Inferior parietal cortex (tissue), 1 donor: ENCODE results near the gene TMEM63B.
A peak's percentile ranks its signal among the peaks of the same experiment; 100 is the strongest.
"Not testable (repeated sequence)": the region's sequence is repeated elsewhere in the genome, so short reads cannot be mapped to it uniquely, and the experiment has no call there.

Experiments used
- DNase-seq: peaks from one replicate; pipeline ENCODE4 v3.0.0-alpha.2; 2016; ENCODE audit errors: extremely low spot score

The TMEM63B gene

DNA sequence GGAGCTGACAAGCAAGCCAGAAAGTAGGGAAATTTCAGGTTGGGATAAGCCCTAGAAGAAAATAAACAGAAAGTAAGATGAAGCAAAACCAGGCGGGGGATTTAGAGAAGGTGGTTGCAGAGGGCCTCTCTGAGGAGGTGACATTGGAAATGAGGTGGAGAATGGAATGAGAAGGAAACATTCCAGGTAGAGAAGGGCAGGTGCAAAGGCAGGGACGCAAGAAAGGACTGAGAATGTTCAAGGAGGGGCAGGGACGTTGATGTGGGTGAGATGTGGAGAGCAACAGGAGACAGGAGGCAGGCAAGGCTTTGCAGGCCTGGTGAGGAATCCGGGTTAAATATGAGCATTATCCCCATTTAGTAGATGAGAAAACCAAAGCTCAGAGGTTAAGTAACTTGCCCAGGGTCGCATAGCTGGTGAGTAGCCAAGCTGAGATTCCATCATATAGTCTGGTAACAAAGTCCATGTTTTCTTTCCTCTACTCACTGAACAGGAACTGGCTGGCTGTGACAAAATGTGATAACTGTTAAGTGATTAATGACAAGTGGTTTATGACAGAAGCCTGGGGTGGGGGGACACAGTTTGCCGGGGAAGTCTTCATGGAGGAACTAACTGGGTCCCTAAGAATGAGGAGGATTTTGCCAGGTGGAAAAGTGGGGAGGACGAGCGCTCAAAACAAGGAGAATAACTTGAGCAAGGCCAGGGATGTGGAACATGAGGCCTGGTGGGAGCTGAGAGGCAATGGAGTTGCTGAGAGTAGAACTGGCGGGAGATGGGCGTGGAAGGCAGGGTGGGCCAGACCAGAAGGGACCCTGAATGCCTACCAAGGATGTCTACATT is 32.7 kb upstream of the TMEM63B start:
- DNase-seq = no peak

DNA sequence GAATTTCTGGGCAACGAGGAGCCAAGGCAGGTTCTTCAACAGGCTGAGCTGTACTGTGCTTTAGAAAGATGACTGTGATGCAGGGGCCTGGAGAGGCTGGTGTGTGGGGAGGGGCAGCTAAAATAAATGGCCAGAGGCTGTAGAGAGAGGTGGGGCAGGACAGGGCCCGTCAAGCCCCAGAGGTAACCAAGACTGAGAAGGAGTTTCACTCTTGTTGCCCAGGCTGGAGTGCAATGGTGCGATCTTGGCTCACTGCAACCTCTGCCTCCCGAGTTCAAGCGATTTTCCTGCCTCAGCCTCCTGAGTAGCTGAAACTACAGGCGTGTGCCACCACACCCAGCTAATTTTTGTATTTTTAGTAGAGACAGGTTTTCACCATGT is 32.1 kb upstream of the TMEM63B start:
- not testable (repeated sequence) for DNase-seq

DNA sequence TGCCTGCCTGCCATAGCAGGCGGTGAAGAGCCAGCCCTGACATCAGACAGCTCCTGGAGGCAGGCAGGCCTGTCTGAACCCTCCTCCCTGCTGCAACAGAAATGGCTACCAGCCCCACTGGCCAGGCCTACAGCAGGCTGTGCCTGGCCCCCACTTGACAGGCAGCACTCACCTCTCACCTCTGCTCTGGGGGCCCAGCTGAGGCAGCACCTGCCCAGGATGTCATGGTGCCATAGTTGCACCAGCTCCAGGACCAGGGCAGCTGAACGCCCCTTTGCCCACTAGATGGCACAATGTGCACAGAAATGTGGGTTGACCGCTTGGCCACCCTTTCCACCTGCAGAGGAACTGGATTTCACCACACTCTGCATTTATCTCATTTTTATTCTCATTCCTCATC is 30.7 kb upstream of the TMEM63B start:
- DNase-seq = peak; percentile 89

DNA sequence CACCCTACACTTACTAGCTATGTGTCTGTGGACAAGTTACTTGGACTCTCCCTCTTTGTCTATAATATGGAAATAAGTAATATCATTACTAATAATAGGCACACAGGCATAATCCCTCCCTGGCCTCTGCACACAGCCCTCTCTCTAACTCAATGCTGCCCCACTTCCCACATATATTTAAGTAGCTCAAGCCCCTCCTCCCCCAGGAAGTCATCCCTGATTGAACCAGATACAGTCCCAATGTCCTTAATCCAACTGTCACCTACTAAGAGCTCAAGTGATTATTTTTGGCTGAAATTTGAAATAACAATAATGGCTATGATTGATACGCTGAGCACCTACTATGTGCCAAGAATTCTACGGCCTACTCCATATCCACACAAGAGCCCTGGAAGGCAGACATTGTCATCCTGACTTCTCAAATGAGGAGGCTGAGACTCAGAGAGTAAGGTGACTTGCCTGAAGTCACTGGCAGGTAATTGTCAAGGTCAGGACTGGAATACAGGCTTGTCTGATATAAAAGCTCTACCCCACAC is 29.5 kb upstream of the TMEM63B start:
- no peak for DNase-seq

DNA sequence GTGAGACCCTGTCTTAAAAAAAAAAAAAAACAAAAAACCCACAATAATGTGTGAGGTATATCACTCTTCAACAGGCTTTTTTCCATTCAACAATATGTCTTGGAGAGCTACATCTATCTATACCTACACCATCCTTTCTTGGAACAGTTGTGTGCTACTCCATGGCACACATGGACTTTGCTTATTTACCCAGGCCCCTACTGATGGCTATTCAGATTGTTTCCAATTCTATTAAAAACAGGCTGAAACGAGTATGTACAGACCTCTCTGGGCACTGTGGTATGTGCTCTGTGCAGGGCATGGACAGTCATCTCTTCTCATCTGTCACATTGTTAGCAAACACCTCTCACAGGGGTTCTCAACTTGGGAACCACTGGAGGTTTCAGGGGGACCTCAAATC is 28.2 kb upstream of the TMEM63B start:
- no peak for DNase-seq

DNA sequence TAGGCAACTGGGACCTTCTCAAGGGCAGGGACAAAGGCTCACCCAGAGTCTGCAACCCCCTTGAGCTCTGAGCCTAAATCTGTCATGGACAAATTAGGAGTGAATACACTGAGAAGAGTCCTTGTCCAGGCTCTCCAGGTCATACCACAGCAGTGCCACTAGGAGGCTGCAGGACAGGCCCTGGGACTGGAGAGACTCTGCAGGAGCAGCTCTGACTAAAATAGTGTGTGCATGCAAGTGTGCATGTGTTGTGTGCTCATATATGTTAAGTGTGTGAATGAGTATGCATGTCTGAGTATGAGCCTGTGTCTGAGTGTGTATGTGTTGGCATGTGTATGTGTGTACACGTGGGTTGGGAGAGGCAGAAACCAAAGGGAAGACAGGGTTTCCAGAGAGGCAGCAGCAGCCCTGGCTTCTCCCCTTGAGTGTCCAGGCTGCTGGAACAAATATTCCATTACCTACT is 27.2 kb upstream of the TMEM63B start:
- DNase-seq = no peak

DNA sequence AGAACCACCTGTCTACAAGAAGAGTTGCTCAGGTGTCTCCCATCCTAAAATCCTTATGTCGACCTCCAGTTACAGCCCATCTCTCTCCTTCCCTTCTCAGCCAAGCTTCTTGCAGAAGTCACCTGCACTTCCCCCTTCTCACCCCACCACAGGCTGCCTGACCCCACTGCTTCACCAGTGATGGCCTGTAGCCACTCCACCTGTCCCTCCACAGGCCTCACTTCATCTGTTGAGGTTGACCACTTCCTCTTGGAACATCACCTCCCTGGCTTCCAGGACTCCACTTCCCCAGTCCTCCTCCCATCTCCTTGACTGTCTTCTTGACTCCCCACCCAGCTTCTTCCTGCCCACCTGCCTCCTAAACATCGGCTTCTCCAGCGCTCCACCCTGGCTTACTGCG is 25.5 kb upstream of the TMEM63B start:
- DNase-seq = no peak

DNA sequence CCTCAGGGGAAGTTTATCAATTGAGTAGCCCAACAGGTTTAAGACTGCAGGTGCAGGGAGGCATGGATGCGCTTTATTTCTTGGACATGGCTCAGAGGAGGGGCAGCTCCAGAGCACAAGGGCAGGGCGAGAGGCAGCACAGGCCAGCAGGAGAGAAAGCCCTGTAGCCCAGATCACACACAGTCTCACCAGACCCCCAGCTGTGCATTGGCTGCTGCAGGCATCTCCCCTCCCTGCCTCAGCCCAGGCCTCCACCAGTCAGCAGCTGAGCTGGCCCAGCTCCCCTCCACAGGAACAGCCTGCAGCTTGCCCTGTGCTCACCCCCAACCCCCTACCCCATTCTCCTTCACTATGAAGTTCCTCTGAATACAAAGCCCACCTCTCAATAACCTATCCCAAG is 24.8 kb upstream of the TMEM63B start:
- DNase-seq = no peak

DNA sequence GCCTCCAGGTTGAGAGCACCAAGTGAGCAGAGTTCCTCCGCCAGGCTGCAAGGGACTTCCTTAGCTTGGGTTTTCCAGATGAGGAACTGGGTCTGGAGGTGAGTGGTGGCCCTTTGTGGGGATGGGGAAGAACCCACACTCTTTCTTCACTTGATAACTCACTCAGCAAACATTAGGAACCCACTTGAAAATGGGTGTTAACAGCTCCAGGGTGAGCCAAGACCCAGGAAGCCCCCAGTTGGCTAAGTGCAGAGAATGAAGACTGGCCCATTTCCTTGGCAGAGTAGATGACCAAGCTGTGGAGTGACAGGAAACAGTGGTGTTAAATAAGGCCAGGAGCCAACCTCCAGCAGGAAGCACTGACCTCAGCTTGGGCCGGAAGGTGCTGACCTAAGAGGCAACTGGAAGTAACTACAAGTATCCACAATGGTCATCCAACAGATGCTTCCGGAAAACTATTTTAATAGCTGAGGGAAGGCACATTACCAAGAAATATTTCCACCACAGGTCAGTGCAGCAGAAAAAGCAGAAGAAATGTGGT is 22.8 kb upstream of the TMEM63B start:
- no peak for DNase-seq

DNA sequence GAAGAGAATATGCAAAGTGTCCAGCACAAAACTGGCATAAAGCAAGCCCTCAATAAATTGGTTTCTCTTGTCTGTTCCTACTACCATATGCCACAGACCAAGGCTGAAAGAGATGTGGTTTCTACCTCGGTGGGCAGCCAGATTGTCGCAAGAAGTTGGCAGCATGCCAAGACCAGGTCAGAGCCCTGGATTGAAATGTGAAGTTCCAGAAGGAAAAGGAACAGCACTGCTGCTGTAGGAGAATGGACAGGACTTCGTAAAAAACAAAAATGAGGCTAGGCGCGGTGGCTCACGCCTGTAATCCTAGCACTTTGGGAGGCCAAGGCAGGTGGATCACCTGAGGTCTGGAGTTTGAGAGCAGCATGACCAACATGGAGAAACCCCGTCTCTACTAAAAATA is 22.2 kb upstream of the TMEM63B start:
- no peak for DNase-seq

DNA sequence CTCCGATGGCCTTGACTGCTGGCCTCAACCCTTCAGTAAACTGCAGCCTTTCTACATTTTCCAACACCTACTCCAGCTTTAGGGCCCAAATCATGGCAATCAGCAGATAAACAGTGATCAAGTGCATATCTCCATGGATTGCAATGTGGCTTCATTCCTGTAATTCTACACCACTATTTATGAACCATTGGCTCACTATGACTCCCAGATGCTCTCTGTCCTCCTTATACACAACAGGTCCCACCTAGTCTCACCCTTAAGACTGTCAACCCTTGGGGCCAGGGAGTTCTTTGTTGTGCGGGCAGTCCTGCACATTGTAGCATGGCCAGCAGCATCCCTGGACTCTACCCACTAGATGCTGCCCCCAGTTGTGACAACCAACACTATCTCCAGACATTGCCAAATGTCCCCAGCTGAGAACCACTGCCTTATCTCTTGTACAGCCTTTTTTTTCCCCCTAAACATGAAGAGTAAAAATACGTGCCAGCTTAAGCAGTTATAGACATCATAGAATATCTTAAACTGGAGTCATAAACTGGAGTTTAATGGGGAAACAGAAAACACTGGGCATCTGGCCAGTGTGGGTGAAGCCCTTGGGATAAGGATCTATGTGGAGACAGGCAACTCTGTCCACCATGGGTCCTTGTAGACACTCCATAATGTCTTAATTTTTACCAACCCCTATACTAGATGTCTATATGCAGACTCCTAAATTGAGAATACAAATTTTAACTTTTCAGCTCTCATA is 21.2 kb upstream of the TMEM63B start:
- DNase-seq = no peak

DNA sequence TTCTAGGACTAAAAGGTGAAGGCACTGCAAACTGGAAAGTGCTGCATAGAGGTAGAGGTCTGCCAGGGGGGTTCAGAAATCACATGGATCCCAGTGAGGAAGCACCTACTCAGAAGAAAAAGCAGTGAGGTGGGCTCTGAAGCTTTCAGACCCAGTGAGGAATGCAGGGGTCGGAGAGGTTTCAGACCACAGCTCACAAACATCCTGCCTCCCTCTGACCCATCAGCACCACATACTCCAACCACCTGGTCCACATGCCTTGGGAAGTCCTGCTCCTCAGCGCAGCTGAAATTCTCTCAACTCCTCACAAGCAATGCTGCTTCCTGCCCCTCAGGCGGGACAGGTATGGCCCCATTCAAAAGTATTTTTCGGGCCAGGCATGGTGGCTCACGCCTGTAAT is 20.3 kb upstream of the TMEM63B start:
- no peak for DNase-seq

DNA sequence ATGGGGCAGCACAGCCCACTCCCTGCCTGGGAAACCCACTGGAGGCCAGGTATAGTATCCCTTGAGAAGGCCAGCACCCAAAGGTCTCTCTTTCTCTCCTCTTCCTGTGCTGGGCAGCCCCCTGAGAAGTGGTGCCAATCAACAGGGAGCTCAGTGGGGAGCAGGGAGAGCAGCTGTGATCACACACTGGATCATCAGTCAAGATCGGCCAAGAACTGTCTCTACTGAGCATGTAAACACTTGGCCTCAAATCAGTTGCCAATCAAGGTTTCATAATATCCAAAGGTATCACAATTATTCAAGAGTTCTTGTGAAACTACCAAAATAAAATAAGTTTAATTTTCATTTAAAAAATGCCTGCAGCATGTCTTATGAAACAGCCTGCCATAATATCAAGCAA is 18.9 kb upstream of the TMEM63B start:
- no peak for DNase-seq

DNA sequence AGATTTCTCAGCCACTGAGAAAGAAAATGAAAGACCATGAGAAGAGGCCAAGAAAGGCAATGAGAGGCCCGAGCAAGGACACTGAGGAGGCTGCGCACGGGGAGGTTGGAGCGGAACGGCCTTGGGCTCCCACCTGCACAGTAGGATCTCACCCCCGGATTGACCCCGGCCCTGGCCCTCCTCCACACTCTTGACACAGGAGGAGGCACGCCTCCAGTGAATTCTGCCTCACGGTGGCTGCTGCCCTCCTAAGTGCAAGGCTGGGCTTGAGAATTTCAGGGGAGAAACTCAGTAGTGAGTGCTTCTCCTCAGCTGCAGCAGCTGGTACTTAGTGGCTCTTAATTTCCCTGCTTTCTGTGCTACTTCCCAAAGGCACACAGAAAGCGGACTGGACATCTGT is 18.1 kb upstream of the TMEM63B start:
- no peak for DNase-seq

DNA sequence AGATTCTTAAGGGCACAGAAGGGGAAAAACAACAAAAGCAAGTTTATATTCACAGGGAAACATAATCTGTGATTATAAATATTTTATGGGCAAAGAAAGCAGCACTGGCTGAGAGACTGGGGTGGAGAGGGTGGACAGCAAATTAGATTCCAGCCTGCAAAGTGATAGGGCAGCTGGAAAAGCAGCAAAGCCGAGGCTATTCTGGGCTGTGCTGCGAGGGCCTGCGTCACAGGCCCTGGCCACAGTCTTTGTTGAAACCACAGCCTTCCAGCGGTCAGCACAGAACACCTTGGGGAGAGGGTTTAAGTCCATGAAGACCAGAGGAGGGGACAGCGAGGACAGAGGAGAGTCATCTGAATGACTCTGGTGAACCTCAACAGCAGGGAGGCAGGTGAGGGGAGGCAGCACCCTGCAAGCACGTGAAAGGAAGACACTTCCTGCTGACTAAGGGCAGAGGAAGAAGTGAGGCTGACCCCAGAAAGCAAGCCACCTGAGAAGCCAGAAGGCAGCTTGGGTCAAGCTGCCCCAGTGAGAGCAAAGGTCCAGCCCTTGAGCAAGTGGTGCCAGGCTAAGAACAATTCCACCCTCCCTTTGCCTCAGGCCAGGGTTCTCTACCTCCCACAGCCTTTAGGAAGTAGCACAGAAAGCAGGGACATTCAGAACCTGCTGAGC is 17.2 kb upstream of the TMEM63B start:
- no peak for DNase-seq

DNA sequence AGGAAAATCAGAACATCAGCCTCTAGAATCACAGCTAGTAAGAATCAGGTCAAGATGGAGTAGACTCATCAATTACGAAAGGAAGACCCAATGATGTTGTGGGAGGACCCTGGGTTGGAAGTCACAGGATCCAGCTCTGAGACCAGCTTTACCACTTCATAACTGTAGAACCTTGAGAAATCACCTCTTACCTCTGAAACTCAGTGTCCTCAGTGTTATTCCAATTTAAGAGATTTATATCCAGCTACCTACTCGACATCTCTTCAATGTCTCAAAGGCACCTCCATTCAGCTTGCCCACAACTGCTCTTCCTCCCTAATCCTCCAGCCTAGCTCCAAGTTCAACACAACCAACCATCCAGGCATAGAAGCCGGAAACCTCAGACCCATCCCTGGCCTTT is 16.4 kb upstream of the TMEM63B start:
- DNase-seq = no peak

DNA sequence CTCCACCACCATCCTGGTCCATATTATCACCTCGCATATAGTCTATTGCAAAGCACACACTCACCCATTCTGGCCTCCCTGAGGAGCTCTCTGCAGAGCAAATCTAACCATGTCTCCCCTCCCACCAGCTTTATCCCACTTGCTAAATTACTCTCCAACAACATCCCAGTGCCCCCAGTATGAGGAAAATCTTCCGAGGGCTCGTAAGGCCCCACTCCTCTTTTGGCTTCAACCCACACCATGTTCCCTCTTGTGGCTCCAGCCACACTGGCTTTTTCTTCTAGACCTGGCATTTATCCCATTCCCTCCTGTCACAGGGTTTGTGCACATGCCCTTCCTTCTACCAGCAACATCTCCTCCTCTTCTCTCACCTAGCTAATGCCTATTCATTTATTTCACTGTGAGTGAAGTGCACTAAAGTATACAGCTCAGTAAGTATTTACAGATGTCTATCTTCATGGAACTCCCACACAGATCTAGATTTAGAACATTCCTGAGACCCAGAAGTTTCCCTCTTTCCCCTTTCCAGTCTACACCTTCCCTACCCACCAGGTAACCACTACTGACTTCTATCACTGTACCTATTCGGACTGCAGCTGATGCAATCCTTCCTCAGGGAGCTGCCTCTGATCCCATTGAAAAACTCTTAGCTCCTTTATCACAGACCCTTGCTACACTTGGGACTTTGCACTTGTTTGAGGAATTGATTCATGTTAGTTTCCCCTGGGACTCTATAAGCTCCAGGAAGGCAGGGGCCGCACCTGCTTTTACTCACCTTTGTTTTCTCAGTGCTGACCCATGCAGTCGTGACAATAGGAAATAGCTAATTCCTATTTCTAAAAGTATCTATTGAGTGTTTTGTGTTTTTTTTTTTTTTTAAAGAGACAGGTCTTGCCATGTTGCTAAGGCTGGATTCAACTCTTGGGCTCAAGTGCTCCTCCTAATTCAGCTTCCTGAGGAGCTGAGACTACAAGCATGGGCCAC is 15.6 kb upstream of the TMEM63B start:
- DNase-seq = no peak

DNA sequence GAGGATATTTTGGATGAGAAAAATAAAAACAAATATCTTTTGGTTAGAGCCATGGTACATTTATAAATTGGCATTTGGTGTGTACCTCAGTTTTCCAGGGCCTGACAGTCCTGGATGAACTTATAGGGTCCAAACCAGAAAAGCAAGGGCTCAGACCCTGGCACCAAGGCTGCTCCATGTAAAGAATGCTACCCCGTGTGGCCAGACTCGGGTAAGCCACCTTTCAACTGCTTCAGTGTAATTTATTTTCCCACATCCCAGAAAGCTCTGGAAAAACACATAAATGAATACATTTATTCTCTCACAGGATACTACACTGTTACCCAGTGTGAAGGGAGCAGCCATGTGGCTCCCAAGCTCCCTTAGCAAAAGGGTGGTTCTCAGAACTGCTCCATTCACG is 13.9 kb upstream of the TMEM63B start:
- no peak for DNase-seq

DNA sequence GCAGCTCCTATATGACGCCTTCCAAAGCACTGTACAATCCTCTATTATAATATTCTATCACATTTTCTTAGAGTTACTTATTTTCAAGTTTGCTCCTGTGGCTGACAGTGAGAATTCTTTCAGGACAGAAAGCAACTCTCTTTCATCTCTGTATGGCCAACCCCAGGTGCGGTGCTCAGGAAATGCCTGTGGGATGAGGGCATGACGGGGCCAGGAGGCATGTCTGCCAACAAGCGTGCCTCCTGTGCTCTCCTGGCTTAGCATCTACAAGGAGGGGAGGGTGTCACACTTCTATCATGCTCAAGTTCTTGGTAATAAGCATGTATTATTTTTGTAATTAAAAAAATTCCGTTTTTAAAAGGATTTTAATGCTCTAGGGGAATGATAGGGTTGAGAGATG is 11.5 kb upstream of the TMEM63B start:
- DNase-seq = no peak

DNA sequence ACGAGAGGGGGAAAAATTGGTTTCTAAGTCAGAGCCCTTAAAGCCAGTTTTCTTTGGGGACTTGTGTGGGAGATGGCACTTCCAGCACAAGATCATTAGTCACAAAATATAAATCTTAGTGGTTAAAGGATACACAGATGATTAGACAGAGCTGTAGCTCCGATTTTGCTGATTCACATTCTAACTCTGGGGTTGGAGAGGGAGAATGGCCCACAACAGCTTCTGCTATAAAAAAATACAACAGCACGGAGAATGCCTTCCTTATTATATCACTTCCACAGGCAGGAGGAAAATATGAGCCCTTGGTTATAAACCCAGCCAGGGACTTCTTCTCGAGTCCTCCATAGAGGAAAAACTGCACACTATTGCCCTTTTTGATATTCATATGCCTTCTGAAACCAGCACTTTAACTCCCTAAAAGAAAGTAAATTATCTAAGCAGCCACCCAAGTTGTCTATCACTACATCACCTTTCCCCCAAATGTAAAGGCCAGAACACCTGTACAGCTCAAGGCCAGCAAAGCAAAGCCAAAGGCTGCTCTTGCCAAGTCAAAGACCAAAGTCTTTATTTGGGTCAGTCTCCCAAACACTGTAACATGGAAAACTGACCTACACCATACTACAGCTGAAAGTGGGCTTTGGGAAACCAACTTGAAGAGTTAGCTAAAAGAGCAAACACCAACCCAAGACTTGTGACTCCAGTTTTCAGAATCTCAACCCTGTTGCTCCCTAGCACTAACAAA is 10.5 kb upstream of the TMEM63B start:
- no peak for DNase-seq
